Glutamatergic neuron (in vitro differentiated cells): Measurements from ENCODE around the gene OR2H1. TPM values are rescaled to one million over a fixed set of nuclear protein-coding genes. Genes with fewer than 3 reads are reported as not detected.

ENCODE experiments used
- DNase-seq: peaks from one replicate; pipeline ENCODE4 v3.0.0; 2022
- H3K27ac Mint-ChIP-seq: one replicate; pipeline ENCODE4 v1.8.0; 2020; ENCODE audit warnings: mild to moderate bottlenecking, mixed read lengths, inconsistent platforms; ENCODE audit not compliant: unreplicated experiment
- H3K27me3 Mint-ChIP-seq: one replicate; pipeline ENCODE4 v1.8.0; 2020; ENCODE audit warnings: mild to moderate bottlenecking, moderate library complexity, mixed read lengths, inconsistent platforms; ENCODE audit not compliant: unreplicated experiment
- H3K36me3 Mint-ChIP-seq: one replicate; pipeline ENCODE4 v1.8.0; 2020; ENCODE audit warnings: mild to moderate bottlenecking, mixed read lengths, inconsistent platforms; ENCODE audit not compliant: unreplicated experiment
- H3K4me1 Mint-ChIP-seq: one replicate; pipeline ENCODE4 v1.8.0; 2020; ENCODE audit warnings: mild to moderate bottlenecking, low read depth, mixed read lengths, inconsistent platforms; ENCODE audit not compliant: unreplicated experiment
- H3K4me3 Mint-ChIP-seq: one replicate; pipeline ENCODE4 v1.8.0; 2020; ENCODE audit warnings: mild to moderate bottlenecking, mixed read lengths, inconsistent platforms; ENCODE audit not compliant: unreplicated experiment
- H3K9me3 Mint-ChIP-seq: one replicate; pipeline ENCODE4 v1.8.0; 2020; ENCODE audit warnings: mild to moderate bottlenecking, moderate library complexity, mixed read lengths, inconsistent platforms; ENCODE audit not compliant: unreplicated experiment
- CTCF ChIP-seq: fragments of 200-600 bp; sonication (generic); IDR thresholded peaks from one replicate; pipeline ENCODE4 v1.5.0; 2021; ENCODE audit not compliant: partially characterized antibody, unreplicated experiment
- total RNA-seq: library from RNA; stranded (reverse); fragmentation: NEBNext Ultra II Directional; extraction: Animal tissue kit (Norgen Biotek cat#: 25700); gene quantifications from one replicate; pipeline ENCODE4 v1.2.1, GENCODE V29; 2021; ENCODE audit not compliant: unreplicated experiment

The OR2H1 gene
- total RNA-seq, 1 donor from 2014 or later = not detected

GRCh38 chr6:29509711-29510110 is 52.8 kb downstream of the OR2H1 start:
- peaks cover 2% of the 10 kb centered on the region for H3K4me1 Mint-ChIP-seq
- no peak overlapping the region for H3K27ac Mint-ChIP-seq
- no peaks in the 10 kb centered on the region for H3K27me3 Mint-ChIP-seq
- no peak for DNase-seq
- H3K4me3 Mint-ChIP-seq = no peak overlapping the region
- H3K9me3 Mint-ChIP-seq = no peaks in the 10 kb centered on the region
- no peaks in the 10 kb centered on the region for H3K36me3 Mint-ChIP-seq
- no peak for TF ChIP-seq CTCF

- Mint-ChIP-seq H3K36me3 (no peaks in the 10 kb centered on the region), H3K9me3 (no peaks in the 10 kb centered on the region), H3K27me3 (no peaks in the 10 kb centered on the region), H3K27ac (no peak overlapping the region), H3K4me1 (peaks cover 2% of the 10 kb centered on the region), H3K4me3 (no peak overlapping the region)
- no peak for TF ChIP-seq CTCF
- DNase-seq = no peak
Measured at GRCh38 chr6:29510202-29510601, 53.2 kb downstream of the OR2H1 start.

GRCh38 chr6:29510746-29511300 is 53.9 kb downstream of the OR2H1 start:
- no peak overlapping the region for H3K27ac Mint-ChIP-seq
- no peaks in the 10 kb centered on the region for H3K9me3 Mint-ChIP-seq
- peaks cover 2% of the 10 kb centered on the region for H3K4me1 Mint-ChIP-seq
- no peak overlapping the region for H3K4me3 Mint-ChIP-seq
- no peaks in the 10 kb centered on the region for H3K27me3 Mint-ChIP-seq
- no peaks in the 10 kb centered on the region for H3K36me3 Mint-ChIP-seq
- no peak for TF ChIP-seq CTCF
- DNase-seq = no peak

Other genes starting within 250 kb of the OR2H1 start
- not detected for gene OR14J1, start 155.5 kb upstream of the OR2H1 start, total RNA-seq
- gene OR5V1, start 88.3 kb upstream of the OR2H1 start, total RNA-seq = not detected
- gene OR12D3, start 81.9 kb upstream of the OR2H1 start, total RNA-seq = not detected
- gene OR12D2, start 61.5 kb upstream of the OR2H1 start, total RNA-seq = not detected
- gene OR12D1, start 42.2 kb upstream of the OR2H1 start, total RNA-seq = not detected
- gene OR10C1, start 17.8 kb upstream of the OR2H1 start, total RNA-seq = not detected
- not detected for gene OR11A1, start 84 bp upstream of the OR2H1 start, total RNA-seq
- not detected for gene MAS1L, start 30.8 kb downstream of the OR2H1 start, total RNA-seq
- gene UBD, start 102.6 kb downstream of the OR2H1 start, total RNA-seq = not detected
- gene OR2H2, start 128.0 kb downstream of the OR2H1 start, total RNA-seq = not detected
- 158 TPM for gene GABBR1, start 176.0 kb downstream of the OR2H1 start, total RNA-seq
- not detected for gene MOG, start 199.9 kb downstream of the OR2H1 start, total RNA-seq
- not detected for gene ZFP57, start 224.0 kb downstream of the OR2H1 start, total RNA-seq